ENCODE data around the gene RUVBL2.

- TF ChIP-seq CTCF (IDR thresholded peaks at IDR 0.05) (no peak), EP300 (IDR thresholded peaks at IDR 0.05) (no peak)
These were observed 6.4 kb upstream of the RUVBL2 start for GRCh38 chr19:48987323-48987722.
